Limb (tissue), 2 donors: ENCODE measurements around the gene PDZD7.
"Not testable (repeated sequence)": the region's sequence is repeated elsewhere in the genome, so short reads cannot be mapped to it uniquely, and the experiment has no call there.

ENCODE experiments used
- DNase-seq, 2 donors: peaks; one replicate each; pipeline ENCODE4 v3.0.0-alpha.2; 2016; ENCODE audit errors: extremely low spot score in 2 of 2

Gene PDZD7

GRCh38 chr10:100983868-100984671 is 46.9 kb downstream of the PDZD7 start:
- peak in 1 of 2 donors; percentile 17 for DNase-seq

- peak in 1 of 2 donors; percentile 24 for DNase-seq
Measured at GRCh38 chr10:100982916-100983830, 47.8 kb downstream of the PDZD7 start.

- no peak for DNase-seq
Measured at GRCh38 chr10:100981178-100981772, 49.7 kb downstream of the PDZD7 start.

- no peak for DNase-seq
Measured at GRCh38 chr10:100980711-100981110, 50.2 kb downstream of the PDZD7 start.

GRCh38 chr10:100980311-100980710 is 50.6 kb downstream of the PDZD7 start:
- DNase-seq: no peak

- no peak for DNase-seq
Measured at GRCh38 chr10:100979791-100980272, 51.1 kb downstream of the PDZD7 start.

GRCh38 chr10:100978901-100979195 is 52.1 kb downstream of the PDZD7 start:
- DNase-seq: no peak

GRCh38 chr10:100978121-100978900 is 52.6 kb downstream of the PDZD7 start:
- DNase-seq: no peak

GRCh38 chr10:100977436-100977835 is 53.5 kb downstream of the PDZD7 start:
- no peak for DNase-seq

GRCh38 chr10:100976906-100977305 is 54.0 kb downstream of the PDZD7 start:
- DNase-seq: no peak

GRCh38 chr10:100975397-100975796 is 55.5 kb downstream of the PDZD7 start:
- not testable (repeated sequence) for DNase-seq

- DNase-seq: no peak
Measured at GRCh38 chr10:100972904-100973535, 57.9 kb downstream of the PDZD7 start.

GRCh38 chr10:100972115-100972903 is 58.6 kb downstream of the PDZD7 start:
- no peak for DNase-seq

GRCh38 chr10:100970914-100971811 is 59.8 kb downstream of the PDZD7 start:
- DNase-seq: no peak

- DNase-seq: no peak
Measured at GRCh38 chr10:100970076-100970913, 60.6 kb downstream of the PDZD7 start.

GRCh38 chr10:100969187-100970075 is 61.5 kb downstream of the PDZD7 start, which contains the start of gene SEMA4G:
Gene SEMA4G, plus strand, starts transcription at chr10:100969504. Its CDS starts 3,409 bp downstream, at chr10:100972913.
- DNase-seq: peak; percentile 36 to 86

- no peak for DNase-seq
Measured at GRCh38 chr10:100968863-100969186, 62.1 kb downstream of the PDZD7 start.
